Stimulated activated naive B cell treated with anti-CD40 and anti-IgM and Interleukin-4, amounts not matched to agents 10 μg/mL and 1 μg/mL and 100 μg/mL, for 72 hours (primary cell): ENCODE measurements around the gene SCMH1.

Source experiments
- ATAC-seq, 2 donors: fragments of 150-1000 bp; cut with Tn5 transposase; replicated peaks; 2 replicates each; pipeline ENCODE4 v1.10.0; 2021; ENCODE audit warnings: moderate library complexity in 1 of 2
- DNase-seq: peaks from one replicate; pipeline ENCODE4 v3.0.0; 2021
- H3K27ac Mint-ChIP-seq: one replicate; pipeline ENCODE4 v1.8.0; 2022; ENCODE audit warnings: mild to moderate bottlenecking, mixed read lengths
- H3K27me3 Mint-ChIP-seq, 2 donors: one replicate each; pipeline ENCODE4 v1.8.0; 2022; ENCODE audit warnings: mixed read lengths in 2 of 2
- H3K36me3 Mint-ChIP-seq, 2 donors: one replicate each; pipeline ENCODE4 v1.8.0; 2022; ENCODE audit warnings: mixed read lengths in 2 of 2, mild to moderate bottlenecking in 1 of 2
- H3K4me1 Mint-ChIP-seq, 2 donors: one replicate each; pipeline ENCODE4 v1.8.0; 2022; ENCODE audit warnings: mixed read lengths in 2 of 2, mild to moderate bottlenecking in 1 of 2
- H3K4me3 Mint-ChIP-seq, 2 donors: one replicate each; pipeline ENCODE4 v1.8.0; 2022; ENCODE audit warnings: mild to moderate bottlenecking in 2 of 2, mixed read lengths in 2 of 2, moderate library complexity in 1 of 2
- H3K9me3 Mint-ChIP-seq, 2 donors: one replicate each; pipeline ENCODE4 v1.8.0; 2022; ENCODE audit warnings: mixed read lengths in 2 of 2, mild to moderate bottlenecking in 1 of 2

The SCMH1 gene

GRCh38 chr1:41046347-41046775 is 195.7 kb downstream of the SCMH1 start:
- Mint-ChIP-seq H3K9me3 (no peaks in the 10 kb centered on the region), H3K4me3 (no peak overlapping the region), H3K27ac (no peak overlapping the region), H3K4me1 (peaks cover 8 to 10% of the 10 kb centered on the region in 2 donors), H3K27me3 (no peaks in the 10 kb centered on the region), H3K36me3 (peaks cover 38 to 58% of the 10 kb centered on the region in 2 donors)
- no peak for DNase-seq
- no peak for ATAC-seq

GRCh38 chr1:41045740-41046139 is 196.4 kb downstream of the SCMH1 start:
- no peak overlapping the region for H3K4me3 Mint-ChIP-seq
- ATAC-seq (no peak), DNase-seq (no peak)
- no peaks in the 10 kb centered on the region for H3K27me3 Mint-ChIP-seq
- no peaks in the 10 kb centered on the region for H3K9me3 Mint-ChIP-seq
- peaks cover 6 to 7% of the 10 kb centered on the region in 2 donors for H3K4me1 Mint-ChIP-seq
- H3K27ac Mint-ChIP-seq, result no peak overlapping the region
- peaks cover 37 to 56% of the 10 kb centered on the region in 2 donors for H3K36me3 Mint-ChIP-seq

GRCh38 chr1:41044187-41044586 is 197.9 kb downstream of the SCMH1 start:
- Mint-ChIP-seq H3K9me3 (no peaks in the 10 kb centered on the region), H3K36me3 (peaks cover 34 to 50% of the 10 kb centered on the region in 2 donors), H3K27me3 (no peaks in the 10 kb centered on the region), H3K4me3 (no peak overlapping the region), H3K4me1 (no peaks in the 10 kb centered on the region), H3K27ac (no peak overlapping the region)
- ATAC-seq, result no peak
- DNase-seq, result no peak

GRCh38 chr1:41041614-41042270 is 200.4 kb downstream of the SCMH1 start:
- DNase-seq, result no peak
- no peaks in the 10 kb centered on the region for H3K4me1 Mint-ChIP-seq
- no peak for ATAC-seq
- no peak overlapping the region for H3K27ac Mint-ChIP-seq
- no peak overlapping the region for H3K4me3 Mint-ChIP-seq
- H3K27me3 Mint-ChIP-seq, result no peaks in the 10 kb centered on the region
- H3K9me3 Mint-ChIP-seq, result no peaks in the 10 kb centered on the region
- H3K36me3 Mint-ChIP-seq, result peaks cover 22 to 35% of the 10 kb centered on the region in 2 donors

GRCh38 chr1:41038110-41038509 is 204.0 kb downstream of the SCMH1 start:
- ATAC-seq (no peak), DNase-seq (no peak)
- no peaks in the 10 kb centered on the region for H3K9me3 Mint-ChIP-seq
- H3K4me3 Mint-ChIP-seq, result no peak overlapping the region
- H3K4me1 Mint-ChIP-seq, result no peaks in the 10 kb centered on the region
- peaks cover 13 to 25% of the 10 kb centered on the region in 2 donors for H3K36me3 Mint-ChIP-seq
- no peaks in the 10 kb centered on the region for H3K27me3 Mint-ChIP-seq
- H3K27ac Mint-ChIP-seq, result no peak overlapping the region

GRCh38 chr1:41037116-41037903 is 204.8 kb downstream of the SCMH1 start:
- H3K27me3 Mint-ChIP-seq, result no peaks in the 10 kb centered on the region
- no peaks in the 10 kb centered on the region for H3K9me3 Mint-ChIP-seq
- peaks cover 14 to 23% of the 10 kb centered on the region in 2 donors for H3K36me3 Mint-ChIP-seq
- H3K4me1 Mint-ChIP-seq, result no peaks in the 10 kb centered on the region
- DNase-seq (no peak), ATAC-seq (no peak)
- H3K27ac Mint-ChIP-seq, result no peak overlapping the region
- H3K4me3 Mint-ChIP-seq, result no peak overlapping the region

- no peak for DNase-seq
- Mint-ChIP-seq H3K4me3 (no peak overlapping the region), H3K9me3 (peaks cover 0 to 2% of the 10 kb centered on the region in 2 donors), H3K27ac (no peak overlapping the region), H3K4me1 (peaks cover 0 to 2% of the 10 kb centered on the region in 2 donors), H3K27me3 (no peaks in the 10 kb centered on the region), H3K36me3 (peaks cover 26 to 37% of the 10 kb centered on the region in 2 donors)
- no peak for ATAC-seq
Observed at GRCh38 chr1:41033272-41033671, 208.8 kb downstream of the SCMH1 start.

GRCh38 chr1:41032147-41032546 is 210.0 kb downstream of the SCMH1 start:
- peaks cover 0 to 2% of the 10 kb centered on the region in 2 donors for H3K9me3 Mint-ChIP-seq
- no peak overlapping the region for H3K4me3 Mint-ChIP-seq
- H3K27me3 Mint-ChIP-seq, result no peaks in the 10 kb centered on the region
- H3K27ac Mint-ChIP-seq, result no peak overlapping the region
- ATAC-seq (no peak), DNase-seq (no peak)
- peaks cover 34 to 45% of the 10 kb centered on the region in 2 donors for H3K36me3 Mint-ChIP-seq
- H3K4me1 Mint-ChIP-seq, result peaks cover 0 to 2% of the 10 kb centered on the region in 2 donors

GRCh38 chr1:41030872-41031616 is 211.1 kb downstream of the SCMH1 start:
- peaks cover 0 to 2% of the 10 kb centered on the region in 2 donors for H3K9me3 Mint-ChIP-seq
- H3K27ac Mint-ChIP-seq, result no peak overlapping the region
- peaks cover 42 to 55% of the 10 kb centered on the region in 2 donors for H3K36me3 Mint-ChIP-seq
- ATAC-seq, result no peak
- no peak for DNase-seq
- H3K4me3 Mint-ChIP-seq, result no peak overlapping the region
- no peaks in the 10 kb centered on the region for H3K27me3 Mint-ChIP-seq
- peaks cover 7 to 8% of the 10 kb centered on the region in 2 donors for H3K4me1 Mint-ChIP-seq

GRCh38 chr1:41028034-41028642 is 214.0 kb downstream of the SCMH1 start:
- Mint-ChIP-seq H3K4me3 (no peak overlapping the region), H3K36me3 (peaks cover 41 to 61% of the 10 kb centered on the region in 2 donors), H3K27ac (no peak overlapping the region), H3K9me3 (peaks cover 0 to 2% of the 10 kb centered on the region in 2 donors), H3K27me3 (no peaks in the 10 kb centered on the region), H3K4me1 (peaks cover 10 to 13% of the 10 kb centered on the region in 2 donors)
- ATAC-seq (no peak), DNase-seq (no peak)

- ATAC-seq (no peak), DNase-seq (no peak)
- Mint-ChIP-seq H3K9me3 (no peaks in the 10 kb centered on the region), H3K27me3 (no peaks in the 10 kb centered on the region), H3K4me1 (peaks cover 13 to 14% of the 10 kb centered on the region in 2 donors), H3K27ac (peak overlapping the region; percentile 3), H3K36me3 (peaks cover 32 to 60% of the 10 kb centered on the region in 2 donors), H3K4me3 (no peak overlapping the region)
Observed at GRCh38 chr1:41025979-41026819, 215.9 kb downstream of the SCMH1 start.

GRCh38 chr1:41024953-41025352 is 217.2 kb downstream of the SCMH1 start:
- no peak overlapping the region for H3K4me3 Mint-ChIP-seq
- no peak for DNase-seq
- no peak overlapping the region for H3K27ac Mint-ChIP-seq
- peaks cover 11 to 15% of the 10 kb centered on the region in 2 donors for H3K4me1 Mint-ChIP-seq
- peaks cover 29 to 51% of the 10 kb centered on the region in 2 donors for H3K36me3 Mint-ChIP-seq
- peak in 1 of 2 donors; percentile 4 for ATAC-seq
- H3K27me3 Mint-ChIP-seq, result no peaks in the 10 kb centered on the region
- H3K9me3 Mint-ChIP-seq, result no peaks in the 10 kb centered on the region

- Mint-ChIP-seq H3K4me3 (no peak overlapping the region), H3K4me1 (peaks cover 13 to 24% of the 10 kb centered on the region in 2 donors), H3K27me3 (no peaks in the 10 kb centered on the region), H3K9me3 (no peaks in the 10 kb centered on the region), H3K27ac (peak overlapping the region; percentile 47), H3K36me3 (peaks cover 34 to 54% of the 10 kb centered on the region in 2 donors)
- ATAC-seq (no peak), DNase-seq (no peak)
Observed at GRCh38 chr1:41023279-41023990, 218.7 kb downstream of the SCMH1 start.
